OCI-LY3 (cell line): ENCODE data around the gene RLF.

ENCODE experiments used
- H2AFZ ChIP-seq: fragments of 200-600, 300-600 bp; shearing (Covaris generic); 2 replicates; pipeline ENCODE4 v1.6.0; 2014; ENCODE audit warnings: antibody characterized with exemption, low read depth, low read length
- H3K27ac ChIP-seq: fragments of 200-600, 300-600 bp; sonication (generic); 2 replicates; pipeline ENCODE4 v1.5.1; 2014; ENCODE audit warnings: mild to moderate bottlenecking, low read length, moderate library complexity, mixed read lengths
- H3K27me3 ChIP-seq: fragments of 200-600, 300-600 bp; sonication (generic); 2 replicates; pipeline ENCODE4 v1.6.1; 2014; ENCODE audit warnings: low read depth, low read length, mixed read lengths
- H3K36me3 ChIP-seq: fragments of 200-600, 300-600 bp; sonication (generic); replicated peaks from 2 replicates; pipeline ENCODE3; 2014; ENCODE audit warnings: low read depth, low read length, mixed read lengths
- H3K4me1 ChIP-seq: fragments of 300-600, 200-600 bp; sonication (generic); 2 replicates; pipeline ENCODE4 v1.6.1; 2014; ENCODE audit warnings: low read length, mixed read lengths
- H3K4me2 ChIP-seq: fragments of 200-600, 300-600 bp; sonication (generic); 2 replicates; pipeline ENCODE4 v1.6.1; 2014; ENCODE audit warnings: low read length, mixed read lengths
- H3K4me3 ChIP-seq: fragments of 300-600, 200-600 bp; sonication (generic); 2 replicates; pipeline ENCODE4 v1.5.1; 2014; ENCODE audit warnings: antibody characterized with exemption, mild to moderate bottlenecking, low read length, moderate library complexity
- H3K79me2 ChIP-seq: fragments of 300-600, 200-600 bp; shearing (Covaris generic); 2 replicates; pipeline ENCODE4 v1.6.1; 2014; ENCODE audit warnings: mild to moderate bottlenecking, low read length, mixed read lengths
- H3K9ac ChIP-seq: fragments of 300-600, 200-600 bp; shearing (Covaris generic); 2 replicates; pipeline ENCODE4 v1.6.0; 2014; ENCODE audit warnings: mild to moderate bottlenecking, low read length, moderate library complexity
- H3K9me3 ChIP-seq: fragments of 200-600, 300-600 bp; shearing (Covaris generic); 2 replicates; pipeline ENCODE4 v1.6.1; 2014; ENCODE audit warnings: low read length, mixed read lengths; ENCODE audit not compliant: insufficient read depth
- H4K20me1 ChIP-seq: fragments of 200-600, 300-600 bp; sonication (generic); 2 replicates; pipeline ENCODE4 v1.6.1; 2016; ENCODE audit warnings: low read length, mixed read lengths; ENCODE audit not compliant: insufficient read depth
- CTCF ChIP-seq: fragments of 200-600, 300-600 bp; sonication (generic); IDR thresholded peaks from 2 replicates; pipeline ENCODE4 v1.5.1; 2014; ENCODE audit warnings: antibody characterized with exemption, low read length, low read depth
- EZH2phosphoT487 ChIP-seq: fragments of 200-600 bp; shearing (Covaris generic); IDR thresholded peaks from 2 replicates; pipeline ENCODE4 v1.6.1; 2018; ENCODE audit warnings: antibody characterized with exemption, mixed run types, low read depth

The RLF gene

GRCh38 chr1:40241362-40241761 is 80.2 kb downstream of the RLF start:
- Histone ChIP-seq H2AFZ (no peak overlapping the region), H3K4me1 (peaks cover 19% of the 10 kb centered on the region), H3K27ac (peak overlapping the region; percentile 33; the same call in 1 of the 2 replicates), H3K4me2 (peak overlapping the region; percentile 69), H4K20me1 (peaks cover 48% of the 10 kb centered on the region), H3K79me2 (no peaks in the 10 kb centered on the region), H3K27me3 (no peaks in the 10 kb centered on the region), H3K9me3 (no peaks in the 10 kb centered on the region), H3K4me3 (peak overlapping the region; percentile 35; the same call in 1 of the 2 replicates), H3K9ac (no peak overlapping the region), H3K36me3 (peaks cover 33% of the 10 kb centered on the region)
- no peak for TF ChIP-seq EZH2phosphoT487
- TF ChIP-seq CTCF, result no peak

- no peak overlapping the region for H3K4me3 ChIP-seq
- no peaks in the 10 kb centered on the region for H3K27me3 ChIP-seq
- no peak overlapping the region for H3K9ac ChIP-seq
- H3K4me2 ChIP-seq, result no peak overlapping the region
- no peaks in the 10 kb centered on the region for H3K79me2 ChIP-seq
- no peaks in the 10 kb centered on the region for H3K9me3 ChIP-seq
- no peak for TF ChIP-seq CTCF
- peaks cover 19% of the 10 kb centered on the region for H3K4me1 ChIP-seq
- peaks cover 13% of the 10 kb centered on the region for H3K36me3 ChIP-seq
- no peak overlapping the region for H2AFZ ChIP-seq
- peaks cover 29% of the 10 kb centered on the region for H4K20me1 ChIP-seq
- no peak overlapping the region for H3K27ac ChIP-seq
Observed at GRCh38 chr1:40243351-40243750, 82.2 kb downstream of the RLF start.

- Histone ChIP-seq H3K4me1 (peaks cover 19% of the 10 kb centered on the region), H3K4me3 (no peak overlapping the region), H3K36me3 (peaks cover 9% of the 10 kb centered on the region), H2AFZ (no peak overlapping the region), H3K4me2 (no peak overlapping the region), H3K27ac (no peak overlapping the region), H3K27me3 (no peaks in the 10 kb centered on the region), H3K9ac (no peak overlapping the region), H3K9me3 (no peaks in the 10 kb centered on the region), H4K20me1 (peaks cover 21% of the 10 kb centered on the region), H3K79me2 (no peaks in the 10 kb centered on the region)
- no peak for TF ChIP-seq CTCF
- no peak for TF ChIP-seq EZH2phosphoT487
Observed at GRCh38 chr1:40244138-40244744, 83.1 kb downstream of the RLF start.

GRCh38 chr1:40245686-40246085 is 84.5 kb downstream of the RLF start:
- Histone ChIP-seq H3K27ac (no peak overlapping the region), H3K79me2 (no peaks in the 10 kb centered on the region), H3K27me3 (no peaks in the 10 kb centered on the region), H3K9me3 (no peaks in the 10 kb centered on the region), H3K4me1 (peaks cover 17% of the 10 kb centered on the region), H3K4me3 (no peak overlapping the region), H3K4me2 (no peak overlapping the region), H4K20me1 (peaks cover 11% of the 10 kb centered on the region), H2AFZ (no peak overlapping the region), H3K9ac (no peak overlapping the region), H3K36me3 (peaks cover 4% of the 10 kb centered on the region)
- TF ChIP-seq EZH2phosphoT487 (no peak), CTCF (no peak)
